Sigmoid colon (tissue), 3 donors: ENCODE data around the gene DHCR7.

Source experiments
- POLR2A ChIP-seq, 2 donors: fragments of 450-650 bp; IDR thresholded peaks; one replicate each; pipeline ENCODE4 v1.6.1; 2016; ENCODE audit warnings: antibody characterized with exemption in 2 of 2, mild to moderate bottlenecking in 2 of 2, moderate library complexity in 2 of 2
- TF ChIP-seq, protein P1 (sequence below), 4 experiments: fragments of 450-650 bp in 3 of 4; fragments of 200-600 bp in 1 of 4; IDR thresholded peaks; one replicate each; pipeline ENCODE4 v1.5.1; 2016 to 2019; ENCODE audit warnings: antibody characterized with exemption in 4 of 4, mild to moderate bottlenecking in 3 of 4, moderate library complexity in 2 of 4

DNA sequence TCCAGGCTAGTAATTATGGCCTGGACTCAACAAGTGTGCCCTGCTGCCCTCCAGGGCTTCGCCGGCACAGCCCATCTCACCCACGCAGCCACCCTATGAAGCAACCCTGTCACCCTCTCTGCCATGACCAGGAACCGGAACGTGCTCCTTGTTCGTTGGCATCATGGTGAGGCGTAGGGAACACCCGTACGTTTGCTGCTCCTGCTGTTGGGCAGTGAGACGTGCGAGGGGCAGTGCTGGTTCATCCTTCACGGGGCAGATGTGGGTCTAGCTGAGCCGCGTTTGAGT, 25.5 kb upstream of the DHCR7 start:
- TF ChIP-seq, protein P1, sequence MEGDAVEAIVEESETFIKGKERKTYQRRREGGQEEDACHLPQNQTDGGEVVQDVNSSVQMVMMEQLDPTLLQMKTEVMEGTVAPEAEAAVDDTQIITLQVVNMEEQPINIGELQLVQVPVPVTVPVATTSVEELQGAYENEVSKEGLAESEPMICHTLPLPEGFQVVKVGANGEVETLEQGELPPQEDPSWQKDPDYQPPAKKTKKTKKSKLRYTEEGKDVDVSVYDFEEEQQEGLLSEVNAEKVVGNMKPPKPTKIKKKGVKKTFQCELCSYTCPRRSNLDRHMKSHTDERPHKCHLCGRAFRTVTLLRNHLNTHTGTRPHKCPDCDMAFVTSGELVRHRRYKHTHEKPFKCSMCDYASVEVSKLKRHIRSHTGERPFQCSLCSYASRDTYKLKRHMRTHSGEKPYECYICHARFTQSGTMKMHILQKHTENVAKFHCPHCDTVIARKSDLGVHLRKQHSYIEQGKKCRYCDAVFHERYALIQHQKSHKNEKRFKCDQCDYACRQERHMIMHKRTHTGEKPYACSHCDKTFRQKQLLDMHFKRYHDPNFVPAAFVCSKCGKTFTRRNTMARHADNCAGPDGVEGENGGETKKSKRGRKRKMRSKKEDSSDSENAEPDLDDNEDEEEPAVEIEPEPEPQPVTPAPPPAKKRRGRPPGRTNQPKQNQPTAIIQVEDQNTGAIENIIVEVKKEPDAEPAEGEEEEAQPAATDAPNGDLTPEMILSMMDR (IDR thresholded peaks at IDR 0.05) = no peak
- TF ChIP-seq POLR2A (IDR thresholded peaks at IDR 0.05) = no peak
